GM18907 (cell line): ENCODE measurements around the gene SPINK13.
"Not testable (repeated sequence)": the region's sequence is repeated elsewhere in the genome, so short reads cannot be mapped to it uniquely, and the experiment has no call there.

Source experiments
- ATAC-seq: cut with Tn5 transposase; IDR thresholded peaks from one replicate; pipeline ENCODE4 v1.9.1; 2021; ENCODE audit warnings: mild to moderate bottlenecking, moderate library complexity; ENCODE audit not compliant: unreplicated experiment

The SPINK13 gene, protein sequence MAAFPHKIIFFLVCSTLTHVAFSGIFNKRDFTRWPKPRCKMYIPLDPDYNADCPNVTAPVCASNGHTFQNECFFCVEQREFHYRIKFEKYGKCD

DNA sequence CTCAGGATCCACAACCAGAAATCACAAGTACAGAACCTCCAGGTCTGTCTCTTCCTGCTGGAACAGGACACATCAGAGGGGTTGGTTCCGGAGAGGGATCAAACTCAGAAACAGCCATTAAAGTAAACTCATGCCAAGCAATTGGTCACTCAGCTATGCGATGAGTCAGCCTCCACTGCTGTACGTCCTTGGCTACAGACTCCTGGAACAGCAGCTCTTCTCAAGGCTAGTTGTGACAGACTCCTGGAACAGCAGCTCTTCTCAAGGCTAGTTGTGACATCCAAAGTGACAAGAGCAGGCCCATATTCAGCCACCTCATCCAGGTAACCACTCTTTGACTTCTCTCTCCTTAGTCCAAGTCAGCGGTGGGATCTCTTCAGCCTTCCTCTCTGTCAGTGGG, at the start of gene SPINK13:
Gene SPINK13 (plus strand): TSS at position 229 of the 400 bp plus-strand sequence. CDS start 1,279 bp downstream, outside the sequence.
- ATAC-seq: no peak

DNA sequence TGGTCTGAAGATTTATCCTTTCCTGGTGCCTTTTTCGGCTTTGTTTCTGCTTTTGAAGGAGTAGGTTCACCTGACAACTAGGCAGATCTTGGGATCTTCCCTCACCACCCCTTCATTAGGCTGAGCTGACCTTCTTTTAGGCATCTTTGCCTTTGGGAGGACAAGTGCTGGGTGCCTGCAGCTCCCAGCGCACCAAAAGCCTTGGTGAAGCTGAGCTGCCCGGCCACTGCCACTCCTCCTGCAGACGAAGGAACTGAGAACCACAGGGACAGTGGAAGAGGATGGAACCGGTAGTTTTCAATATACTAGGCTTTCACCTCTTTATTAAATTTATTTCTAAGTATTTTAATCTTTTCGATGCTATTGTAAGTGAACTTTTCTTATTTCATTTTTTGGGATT, 47.1 kb upstream of the SPINK13 start:
- ATAC-seq: no peak

DNA sequence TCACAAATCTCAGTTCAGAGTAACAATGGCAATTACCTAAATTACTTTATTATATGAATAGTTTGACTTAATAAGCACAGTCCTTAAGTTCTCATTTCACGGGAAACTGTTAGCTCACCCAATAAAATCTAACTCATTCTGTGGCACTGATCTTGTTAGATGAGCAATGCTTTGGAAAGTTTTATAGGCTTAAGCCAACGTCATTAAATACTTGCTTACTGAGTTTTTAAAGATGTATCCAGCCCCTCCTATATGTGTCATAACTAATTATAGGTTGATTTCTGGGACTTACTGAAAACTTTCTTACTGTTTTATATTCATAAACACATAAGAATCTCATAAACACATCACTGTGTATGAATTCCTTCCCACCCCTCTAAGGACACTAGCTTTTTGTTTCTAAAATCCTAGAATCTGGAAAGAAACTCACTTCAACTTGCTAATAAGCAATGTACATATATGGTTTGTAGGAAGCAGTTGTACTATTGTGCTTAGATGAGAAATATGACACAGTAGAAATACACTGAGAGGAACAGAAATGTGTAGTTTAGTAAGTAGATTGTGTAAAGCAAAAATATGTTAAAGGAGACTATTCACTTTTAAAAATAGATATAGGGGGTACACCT, 44.4 kb upstream of the SPINK13 start:
- ATAC-seq: no peak

DNA sequence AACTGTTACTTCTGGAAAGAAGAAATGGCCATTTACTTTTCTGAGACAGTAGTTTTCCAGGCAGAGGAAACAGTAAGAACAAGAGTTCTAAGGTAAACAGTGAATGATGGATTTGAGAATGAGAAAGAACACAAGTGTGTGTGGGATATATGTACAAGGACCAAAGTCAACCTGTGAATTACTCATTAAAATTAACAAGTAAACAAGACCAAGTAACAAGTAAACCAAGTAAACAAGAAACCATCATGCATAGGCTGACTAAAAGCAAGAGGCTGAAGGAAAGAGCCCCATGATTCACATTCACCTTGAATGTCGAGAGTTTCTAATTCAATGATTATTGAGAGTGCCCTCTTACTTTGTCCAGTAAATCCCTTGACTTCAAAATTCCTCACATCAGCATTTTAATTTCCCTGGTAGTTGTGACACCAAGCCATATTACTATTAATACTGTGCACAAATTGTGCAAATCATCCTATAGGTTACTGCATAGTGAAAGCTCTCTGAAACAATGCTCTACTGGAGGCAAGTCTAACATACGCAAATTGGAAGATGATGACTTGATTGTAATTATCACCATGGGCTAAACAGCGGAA, 40.1 kb upstream of the SPINK13 start:
- no peak for ATAC-seq

DNA sequence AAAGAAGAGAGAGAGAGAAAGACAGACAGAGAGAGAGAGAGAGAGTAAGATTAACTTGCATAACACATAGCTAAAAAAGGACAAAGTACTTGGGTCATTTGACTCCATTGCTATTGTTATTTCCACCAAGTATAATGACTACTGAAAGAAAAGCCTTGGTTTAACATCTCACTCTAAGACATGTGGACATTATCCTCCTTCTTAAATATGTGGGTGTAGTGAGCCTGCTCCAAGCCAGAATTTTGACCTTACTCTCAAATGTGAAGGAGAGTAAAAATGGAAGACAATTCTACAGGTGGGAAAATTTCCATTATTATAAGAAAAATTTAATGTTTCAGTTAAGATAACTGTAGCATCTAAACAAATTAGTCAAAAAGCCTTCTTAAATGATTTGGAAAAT, 38.8 kb upstream of the SPINK13 start:
- ATAC-seq: no peak

DNA sequence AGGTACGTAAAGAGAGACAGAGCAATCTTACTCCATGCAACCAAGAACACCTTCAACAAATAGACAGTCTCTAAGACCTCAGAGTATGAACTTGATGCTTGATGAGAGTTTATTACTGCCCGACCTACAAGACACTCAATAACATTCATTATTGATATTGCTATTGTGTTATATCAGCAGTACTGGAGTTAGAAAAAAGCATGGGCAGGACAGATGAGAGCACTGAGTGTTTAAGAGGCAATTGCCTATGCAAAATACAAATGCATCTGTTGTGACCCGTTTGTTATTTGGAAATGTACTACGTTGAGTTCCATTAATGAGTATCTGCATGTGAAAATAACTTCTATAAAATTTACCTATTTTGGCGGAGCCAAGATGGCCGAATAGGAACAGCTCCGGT, 38.4 kb upstream of the SPINK13 start:
- no peak for ATAC-seq

DNA sequence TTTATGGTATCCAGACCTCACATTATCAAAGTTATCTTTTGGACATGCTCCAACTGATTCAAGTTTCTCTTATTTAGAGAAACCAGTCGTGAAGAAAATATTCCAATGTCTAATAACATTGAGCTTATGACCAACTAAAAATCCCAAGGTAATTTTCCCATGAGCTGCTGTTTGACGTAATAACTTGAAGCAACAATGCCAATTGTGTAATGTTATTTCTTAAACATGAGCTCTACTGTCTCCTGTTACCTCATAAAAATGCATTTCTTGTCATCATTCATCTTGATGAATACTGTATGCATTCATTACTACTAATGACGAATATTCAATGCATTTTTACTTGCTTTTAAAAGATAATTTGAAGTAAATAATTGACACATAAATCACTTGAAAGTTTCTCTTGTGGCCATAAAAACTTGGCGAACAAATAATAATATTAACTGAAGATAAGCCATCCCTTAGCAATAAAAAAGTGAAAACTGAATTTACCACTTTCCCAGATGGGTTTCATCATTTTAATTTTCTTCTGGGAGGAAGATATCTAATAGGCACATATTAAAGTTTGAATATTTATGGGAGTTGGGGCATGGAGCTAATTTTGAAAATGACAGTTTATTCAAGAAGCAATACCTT, 30.7 kb upstream of the SPINK13 start:
- no peak for ATAC-seq

DNA sequence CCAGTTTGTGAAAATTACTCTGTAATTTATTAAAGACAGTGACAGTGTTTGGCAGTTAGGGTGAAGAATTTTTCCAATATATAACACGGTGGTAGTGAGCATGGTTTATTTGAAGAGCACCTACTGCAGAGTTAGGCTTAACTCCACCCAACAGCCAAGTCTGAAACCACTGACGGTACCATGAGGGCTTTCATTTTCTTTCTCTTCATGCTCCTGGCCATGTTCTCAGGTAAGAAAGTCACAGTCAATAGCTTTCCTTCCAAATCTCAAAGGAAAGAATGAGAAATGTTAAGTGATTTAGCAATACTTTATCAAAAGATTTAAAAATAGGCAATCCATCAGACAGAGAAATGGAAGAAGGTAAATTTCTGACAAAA, 30.2 kb upstream of the SPINK13 start, which contains the start of gene MARCOL:
Gene MARCOL (plus strand): TSS at position 108 of the 377 bp plus-strand sequence. CDS start 73 bp downstream, at position 181.
- no peak for ATAC-seq

DNA sequence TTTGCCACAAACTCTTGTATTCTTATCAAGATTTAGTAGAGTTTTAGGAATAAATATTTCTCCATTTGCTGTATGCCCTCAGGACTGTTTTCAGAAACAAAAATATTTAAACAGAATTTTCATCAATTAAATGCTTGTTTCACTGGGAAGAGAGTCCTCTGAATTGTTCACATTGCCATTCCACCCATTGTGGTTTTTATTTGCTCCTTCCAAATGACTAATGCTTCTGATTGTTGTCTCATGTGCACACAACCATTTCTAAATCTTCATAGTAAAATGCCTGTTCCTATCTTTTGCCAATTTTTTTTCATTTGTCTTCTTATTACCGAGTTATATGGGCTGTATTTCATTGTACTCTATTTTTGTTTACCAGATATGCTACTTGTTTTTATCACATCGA, 19.7 kb upstream of the SPINK13 start:
- ATAC-seq: no peak

DNA sequence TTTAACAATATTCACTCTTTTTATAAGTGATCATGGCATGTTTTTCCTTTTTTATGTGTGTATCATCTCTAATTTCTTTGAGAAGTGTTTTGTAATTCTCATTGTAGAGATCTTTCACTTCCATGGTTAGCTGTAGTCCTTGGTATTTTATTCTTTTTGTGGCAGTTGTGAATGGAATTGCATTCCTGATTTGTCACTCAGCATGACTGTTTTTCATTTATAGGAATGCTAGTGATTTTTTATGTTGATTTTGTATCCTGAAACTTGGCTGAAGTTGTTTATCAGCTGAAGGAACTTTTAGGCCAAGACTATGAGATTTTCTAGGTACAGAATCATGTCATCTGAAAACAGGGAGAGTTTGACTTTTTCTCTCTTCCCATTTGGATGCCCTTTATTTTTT, 13.1 kb upstream of the SPINK13 start:
- ATAC-seq: no peak

DNA sequence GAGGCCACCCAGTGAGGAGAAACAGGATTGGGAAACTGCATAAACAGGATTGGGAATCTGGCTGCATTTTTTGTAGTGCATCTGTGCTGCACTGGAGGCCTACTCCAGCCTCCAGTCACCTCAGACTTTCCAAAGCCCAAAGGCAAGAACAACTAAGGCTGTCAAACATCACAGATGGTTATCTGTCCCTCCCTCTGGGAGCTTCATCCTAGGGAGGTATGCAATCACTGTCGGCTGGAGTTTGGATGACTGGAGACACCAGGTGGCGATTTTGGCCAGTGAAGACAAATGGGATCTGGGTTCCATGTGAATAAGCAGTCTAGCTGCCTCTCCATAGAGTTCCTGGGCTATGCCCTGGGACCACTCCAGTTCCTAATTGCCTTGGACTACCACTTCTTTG, 9.3 kb upstream of the SPINK13 start:
- ATAC-seq: no peak

DNA sequence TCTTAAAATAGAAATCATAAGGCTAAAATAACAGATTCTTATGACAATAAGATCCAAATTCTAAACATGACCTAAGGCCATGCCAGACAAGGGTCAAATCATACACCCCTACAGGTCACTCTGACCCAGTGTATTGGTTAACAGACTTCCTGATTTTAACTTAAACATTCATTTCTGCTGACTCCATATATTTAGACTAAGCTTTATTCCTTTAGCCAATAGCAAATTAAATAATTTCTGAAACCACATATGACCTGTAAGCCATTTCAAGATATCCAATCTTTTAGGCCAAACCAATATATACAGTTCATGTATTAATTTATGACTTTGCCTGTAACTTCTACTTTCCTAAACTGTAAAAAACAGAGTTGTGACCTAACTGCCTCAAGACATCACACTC, 7.4 kb upstream of the SPINK13 start:
- ATAC-seq: no peak

DNA sequence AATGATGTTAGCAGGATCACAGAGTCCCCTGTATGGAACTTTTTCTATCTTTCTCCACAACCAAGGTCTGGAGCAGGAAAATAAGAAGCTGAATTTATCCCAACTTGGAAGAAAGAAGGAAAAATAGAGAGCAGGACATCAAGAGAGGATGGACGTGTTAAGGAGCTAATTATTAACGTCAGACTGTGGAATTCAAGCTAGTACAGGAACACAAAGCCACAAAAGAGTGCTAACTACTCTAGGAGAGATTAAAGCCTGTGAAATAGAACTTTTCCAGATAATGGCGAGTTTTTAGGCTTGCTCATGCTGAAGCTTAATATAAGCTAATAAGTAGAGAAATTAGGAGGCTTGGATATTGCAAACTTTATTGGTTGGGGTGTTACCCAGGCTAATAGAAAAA, 632 bp upstream of the SPINK13 start:
- no peak for ATAC-seq

DNA sequence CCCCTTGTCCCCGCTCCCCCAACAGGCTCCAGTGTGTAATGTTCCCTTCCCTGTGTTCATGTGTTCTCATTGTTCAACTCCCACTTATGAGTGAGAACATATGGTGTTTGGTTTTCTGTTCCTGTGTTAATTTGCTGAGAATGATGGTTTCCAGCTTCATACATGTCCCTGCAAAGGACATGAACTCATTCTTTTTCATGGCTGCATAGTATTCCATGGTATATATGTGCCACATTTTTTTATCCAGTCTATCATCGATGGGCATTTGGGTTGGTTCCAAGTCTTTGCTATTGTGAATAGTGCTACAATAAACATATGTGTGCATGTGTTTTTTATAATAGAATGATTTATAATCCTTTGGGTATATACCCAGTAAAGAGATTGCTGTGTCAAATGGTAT, 6.5 kb downstream of the SPINK13 start:
- ATAC-seq: not testable (repeated sequence)

DNA sequence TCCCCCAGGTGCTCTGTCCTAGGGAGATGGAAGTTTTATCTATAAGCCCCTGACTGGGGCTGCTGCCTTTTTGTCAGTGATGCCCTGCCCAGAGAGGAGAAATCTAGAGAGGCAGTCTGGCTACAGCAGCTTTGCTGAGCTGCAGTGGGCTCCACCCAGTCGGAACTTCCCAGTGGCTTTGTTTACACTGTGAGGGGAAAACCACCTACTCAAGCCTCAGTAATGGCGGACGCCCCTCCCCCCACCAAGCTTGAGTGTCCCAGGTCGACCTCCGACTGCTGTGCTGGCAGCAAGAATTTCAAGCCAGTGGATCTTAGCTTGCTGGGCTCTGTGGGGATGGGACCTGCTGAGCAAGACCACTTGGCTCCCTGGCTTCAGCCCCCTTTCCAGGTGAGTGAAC, 12.3 kb downstream of the SPINK13 start:
- ATAC-seq: not testable (repeated sequence)

DNA sequence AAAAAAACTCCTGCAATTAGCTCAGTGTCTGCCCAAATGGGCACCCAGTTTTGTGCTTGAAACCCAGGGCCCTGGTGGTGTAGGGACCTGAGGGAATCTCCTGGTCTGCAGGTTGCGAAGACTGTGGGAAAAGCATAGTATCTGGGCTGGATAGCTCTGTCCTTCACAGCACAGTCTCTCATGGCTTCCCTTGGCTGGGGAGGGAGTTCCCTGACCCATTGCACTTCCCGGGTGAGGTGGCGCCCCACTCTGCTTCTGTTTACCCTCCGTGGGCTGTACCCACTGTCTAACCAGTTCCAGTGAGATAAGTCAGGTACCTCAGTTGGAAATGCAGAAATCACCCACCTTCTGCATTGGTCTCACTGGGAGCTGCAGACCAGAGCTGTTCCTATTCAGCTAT, 12.7 kb downstream of the SPINK13 start:
- ATAC-seq: not testable (repeated sequence)

DNA sequence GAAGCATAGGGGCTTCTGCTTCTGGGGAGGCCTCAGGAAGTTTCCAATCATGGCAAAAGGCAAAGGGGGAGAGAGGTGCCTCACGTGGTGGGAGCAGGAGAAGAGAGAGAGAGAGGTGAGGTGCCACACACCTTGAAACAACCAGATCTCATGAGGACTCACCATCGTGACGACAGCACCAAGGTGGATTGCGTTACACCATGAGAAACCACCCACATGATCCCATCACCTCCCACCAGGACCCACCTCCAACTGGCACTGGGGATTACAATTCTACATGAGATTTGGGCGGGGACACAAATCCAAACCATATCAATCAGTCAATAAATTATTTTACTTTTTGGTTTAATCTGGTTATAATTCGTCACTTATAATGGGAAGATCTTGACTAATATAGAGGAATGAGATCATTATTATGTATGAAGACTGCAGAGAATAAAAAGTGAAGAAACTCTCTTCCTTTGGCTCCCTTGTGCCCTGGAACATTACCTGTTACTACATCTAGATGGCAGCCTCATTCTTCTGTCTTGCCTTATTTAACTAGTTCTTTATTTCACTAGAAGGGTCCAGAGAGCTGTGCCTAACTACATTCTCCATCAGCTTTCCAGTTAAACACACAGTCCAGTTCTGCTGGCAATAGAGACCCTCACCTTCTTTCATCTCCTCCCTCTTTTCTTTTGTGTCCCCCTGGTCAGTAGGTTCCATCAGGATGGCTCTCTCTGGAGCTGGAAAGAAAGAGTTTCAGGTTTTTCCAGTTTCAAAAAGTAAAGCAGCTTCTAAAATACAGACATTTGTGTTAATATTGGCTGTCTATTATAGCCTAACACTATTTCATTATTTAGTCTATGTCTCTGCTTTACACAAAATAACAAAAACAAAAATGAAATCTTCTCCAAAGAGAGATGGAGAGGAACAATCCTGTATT, 21.9 kb downstream of the SPINK13 start:
- ATAC-seq: no peak

DNA sequence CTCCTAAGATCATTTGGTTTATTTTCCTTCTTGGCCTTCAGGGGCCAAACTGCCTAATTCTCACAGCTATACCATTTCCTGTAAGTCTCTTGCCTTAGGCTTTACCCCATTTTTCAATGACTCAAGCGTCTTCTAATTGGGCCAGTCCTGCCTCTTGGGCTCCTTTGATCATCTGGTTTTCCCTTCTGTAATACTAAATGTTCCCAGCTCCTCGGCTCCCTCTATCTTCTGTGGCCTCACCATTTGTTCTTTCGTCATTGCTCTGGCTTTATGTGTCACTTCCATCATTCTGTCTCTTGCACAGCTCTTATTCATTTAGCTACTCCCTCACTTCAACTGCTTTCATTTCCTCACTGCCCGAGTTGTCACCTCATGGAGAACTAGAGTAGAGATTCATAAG, 29.1 kb downstream of the SPINK13 start:
- ATAC-seq: no peak

DNA sequence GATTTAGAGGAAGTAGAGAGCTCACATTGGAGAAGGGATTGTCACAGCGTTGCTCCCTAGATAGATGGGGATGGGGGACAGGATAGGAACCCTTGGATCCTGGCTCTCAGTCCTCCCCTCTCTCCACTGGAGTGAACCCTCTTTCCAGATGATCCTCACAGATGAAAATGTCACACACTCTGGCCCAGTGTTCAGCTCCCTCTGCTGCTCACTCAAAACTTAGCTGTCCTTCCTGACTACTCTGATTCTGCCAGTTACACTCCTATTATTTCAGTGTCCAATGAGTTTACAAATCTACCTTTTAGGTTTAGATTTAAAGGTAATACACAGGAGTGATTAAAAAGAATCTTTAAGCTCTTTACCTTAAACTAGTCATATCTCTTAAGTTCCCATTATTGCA, 37.9 kb downstream of the SPINK13 start:
- no peak for ATAC-seq

DNA sequence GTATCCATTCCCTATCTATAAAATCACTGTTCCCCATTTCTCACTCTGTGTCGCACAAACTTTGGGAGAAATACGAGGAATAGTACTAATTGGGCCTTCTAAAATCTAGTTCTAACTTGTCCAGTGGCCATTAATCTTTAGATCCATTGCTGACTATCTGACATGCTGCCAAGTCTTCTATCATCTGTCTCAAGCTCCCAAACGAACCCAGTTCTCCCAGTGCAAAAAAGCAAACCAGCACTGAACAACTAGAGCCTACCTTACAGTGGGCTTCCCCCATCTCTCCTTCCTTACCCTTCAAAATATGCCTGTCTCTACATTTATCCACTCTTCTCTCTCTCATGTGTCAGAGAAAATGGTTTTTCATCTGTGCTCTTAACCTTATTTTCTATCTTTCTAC, 40.4 kb downstream of the SPINK13 start:
- ATAC-seq: no peak

DNA sequence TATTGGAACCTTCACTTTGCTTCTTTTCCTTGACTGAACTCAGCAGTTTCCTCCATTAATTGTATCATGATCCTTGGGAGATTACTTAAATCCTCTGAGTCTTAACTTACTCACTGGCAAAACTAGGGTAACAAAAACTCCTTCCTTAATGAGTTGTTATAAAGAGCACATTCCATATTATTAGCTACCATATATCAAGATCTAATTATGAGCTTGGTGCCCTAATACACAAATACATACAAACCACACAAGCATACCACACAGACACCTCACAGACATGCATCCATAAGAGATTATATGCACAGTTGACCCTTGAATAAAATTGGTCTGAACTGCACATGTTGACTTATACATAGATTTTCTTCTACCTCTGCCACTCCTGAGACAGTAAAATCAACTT, 41.2 kb downstream of the SPINK13 start:
- no peak for ATAC-seq
